ENCODE data around the gene HOXA5.

Gene HOXA5

GRCh38 chr7:27171637-27172314 is 28.3 kb upstream of the HOXA5 start:
- DNase-seq (ENCODE audit: low read depth, low spot score), result no peak

GRCh38 chr7:27171325-27171636 is 27.8 kb upstream of the HOXA5 start:
- DNase-seq (ENCODE audit: low read depth, low spot score), result no peak

GRCh38 chr7:27170426-27171324 is 27.2 kb upstream of the HOXA5 start:
- DNase-seq (ENCODE audit: low read depth, low spot score), result no peak

GRCh38 chr7:27169658-27170425 is 26.4 kb upstream of the HOXA5 start:
- no peak for DNase-seq (ENCODE audit: low read depth, low spot score)

GRCh38 chr7:27168265-27168947 is 24.9 kb upstream of the HOXA5 start:
- DNase-seq (ENCODE audit: low read depth, low spot score), result no peak

- DNase-seq (ENCODE audit: low read depth, low spot score), result no peak
Measured at GRCh38 chr7:27167916-27168264, 24.4 kb upstream of the HOXA5 start.

- no peak for DNase-seq (ENCODE audit: low read depth, low spot score)
Measured at GRCh38 chr7:27166531-27167505, 23.3 kb upstream of the HOXA5 start.

- no peak for DNase-seq (ENCODE audit: low read depth, low spot score)
Measured at GRCh38 chr7:27165996-27166530, 22.6 kb upstream of the HOXA5 start.

GRCh38 chr7:27165089-27165995 is 21.9 kb upstream of the HOXA5 start, which contains the start of gene HOXA9:
Gene HOXA9 (minus strand): TSS chr7:27165537. CDS start chr7:27165457, 80 bp downstream.
- DNase-seq (ENCODE audit: low read depth, low spot score), result no peak

- no peak for DNase-seq (ENCODE audit: low read depth, low spot score)
Measured at GRCh38 chr7:27164367-27165088, 21.0 kb upstream of the HOXA5 start.

GRCh38 chr7:27164045-27164366 is 20.5 kb upstream of the HOXA5 start:
- DNase-seq (ENCODE audit: low read depth, low spot score), result no peak

- no peak for DNase-seq (ENCODE audit: low read depth, low spot score)
Measured at GRCh38 chr7:27163288-27164044, 20.0 kb upstream of the HOXA5 start.

GRCh38 chr7:27162561-27163287 is 19.2 kb upstream of the HOXA5 start:
- no peak for DNase-seq (ENCODE audit: low read depth, low spot score)

GRCh38 chr7:27161721-27162560 is 18.5 kb upstream of the HOXA5 start:
- DNase-seq (ENCODE audit: low read depth, low spot score), result no peak

- no peak for DNase-seq (ENCODE audit: low read depth, low spot score)
Measured at GRCh38 chr7:27161214-27161720, 17.8 kb upstream of the HOXA5 start.

- DNase-seq (ENCODE audit: low read depth, low spot score), result peak; percentile 47
Measured at GRCh38 chr7:27160546-27161213, 17.2 kb upstream of the HOXA5 start.
